K562 (cell line): ENCODE results near the gene GMNN. TPM values are rescaled to one million over a fixed set of nuclear protein-coding genes. Genes with fewer than 3 reads are reported as not detected.

Source experiments
- PURB ChIP-seq: sonication (generic); formaldehyde crosslinking; IDR thresholded peaks from 2 replicates; pipeline ENCODE4 v1.9.0; 2021; ENCODE audit warnings: low read depth, mild to moderate bottlenecking, missing genetic modification reagents
- RAD21 ChIP-seq, 2 experiments: fragments of 250-450 bp in 1 of 2; fragments of 450-650 bp in 1 of 2; sonication (Bioruptor Pico) in 1 of 2; formaldehyde crosslinking in 1 of 2; IDR thresholded peaks in 1 of 2; conservative IDR thresholded peaks in 1 of 2; 2 replicates each; pipeline versions ENCODE4 v1.4.0 to v1.8.0; 2020 to 2022; ENCODE audit warnings: mild to moderate bottlenecking in 2 of 2, moderate library complexity in 1 of 2
- SMARCA5 ChIP-seq: fragments of 450-650 bp; IDR thresholded peaks from 2 replicates; pipeline ENCODE4 v1.6.1; 2016
- SMC3 ChIP-seq: conservative IDR thresholded peaks from 2 replicates; pipeline ENCODE4 v1.6.1; 2011; ENCODE audit warnings: low read depth, low read length, improper control_type of control experiment; ENCODE audit not compliant: insufficient read depth
- XRCC5 ChIP-seq: fragments of 200-400 bp; formaldehyde crosslinking; IDR thresholded peaks from 2 replicates; pipeline ENCODE4 v1.6.1; 2017; ENCODE audit warnings: low read depth, mild to moderate bottlenecking, low read length
- ZFPM2 ChIP-seq: fragments of 250-450 bp; sonication (Bioruptor Pico); IDR thresholded peaks from 2 replicates; pipeline ENCODE4 v1.5.1; 2022; ENCODE audit warnings: mild to moderate bottlenecking
- ZNF121 ChIP-seq: sonication (generic); formaldehyde crosslinking; conservative IDR thresholded peaks from 2 replicates; pipeline ENCODE4 v1.8.0; 2022; ENCODE audit warnings: missing genetic modification reagents
- ZNF124 ChIP-seq: sonication (generic); formaldehyde crosslinking; IDR thresholded peaks from 2 replicates; pipeline ENCODE4 v1.8.1; 2022; ENCODE audit warnings: missing genetic modification reagents
- polyA plus RNA-seq, 8 experiments: library from polyadenylated mRNA; depleted of rRNA in 4 of 8; stranded (reverse) in 5 of 8; unstranded in 3 of 8; fragments of >200 nt; fragmentation: Nextera tagmentation in 2 of 8; fragmentation: Illumina TruSeq in 1 of 8; extraction: Ambion mirVana in 2 of 8; extraction: Trizol in 1 of 8; gene quantifications; 2 replicates each; pipeline versions ENCODE4 v1.2.1 to v1.2.3, GENCODE V29; 2011 to 2014; ENCODE audit warnings: inconsistent platforms in 1 of 8, missing spikeins in 1 of 8
- total RNA-seq, 7 experiments: library from RNA; depleted of rRNA in 6 of 7; stranded (reverse); fragments of >200 nt in 6 of 7; fragmentation: Illumina TruSeq in 2 of 7; extraction: Trizol in 2 of 7; gene quantifications; 2 replicates each; pipeline versions ENCODE4 v1.2.1 to v1.2.3, GENCODE V29; 2011 to 2021; ENCODE audit warnings: low replicate concordance in 1 of 7
- TF ChIP-seq, protein P1 (sequence below): IDR thresholded peaks from 2 replicates; pipeline ENCODE4 v1.6.1; 2012; ENCODE audit warnings: low read depth, low read length, improper control_type of control experiment, borderline replicate concordance
- TF ChIP-seq, protein P2 (sequence below), 2 experiments: fragments of 450-650 bp in 1 of 2; IDR thresholded peaks; 2 replicates each; pipeline ENCODE4 v1.6.1; 2011 to 2017; ENCODE audit warnings: low read depth in 2 of 2, antibody characterized with exemption in 1 of 2, borderline replicate concordance in 1 of 2, low read length in 1 of 2, mild to moderate bottlenecking in 1 of 2, mixed read lengths in 1 of 2; ENCODE audit not compliant: control insufficient read depth in 1 of 2
- TF ChIP-seq, protein P3 (sequence below): fragments of 250-450 bp; sonication (Bioruptor Pico); IDR thresholded peaks from 2 replicates; pipeline ENCODE4 v1.5.0; 2020; ENCODE audit warnings: mild to moderate bottlenecking
- TF ChIP-seq, protein P4 (sequence below): fragments of 450-650 bp; IDR thresholded peaks from 2 replicates; pipeline ENCODE4 v1.6.1; 2016
- TF ChIP-seq, protein P5 (sequence below), 2 experiments: fragments of 450-650 bp; IDR thresholded peaks; 2 replicates each; pipeline ENCODE4 v1.6.1; 2018; ENCODE audit warnings: mild to moderate bottlenecking in 2 of 2, low read depth in 1 of 2; ENCODE audit not compliant: partially characterized antibody in 2 of 2

Gene GMNN
- total and polyA plus RNA-seq, 9 of the 15 experiments (the other 6 are each of a cell fraction or from before 2014, with no cell fraction given), result 144 to 370 (median 210) TPM

DNA sequence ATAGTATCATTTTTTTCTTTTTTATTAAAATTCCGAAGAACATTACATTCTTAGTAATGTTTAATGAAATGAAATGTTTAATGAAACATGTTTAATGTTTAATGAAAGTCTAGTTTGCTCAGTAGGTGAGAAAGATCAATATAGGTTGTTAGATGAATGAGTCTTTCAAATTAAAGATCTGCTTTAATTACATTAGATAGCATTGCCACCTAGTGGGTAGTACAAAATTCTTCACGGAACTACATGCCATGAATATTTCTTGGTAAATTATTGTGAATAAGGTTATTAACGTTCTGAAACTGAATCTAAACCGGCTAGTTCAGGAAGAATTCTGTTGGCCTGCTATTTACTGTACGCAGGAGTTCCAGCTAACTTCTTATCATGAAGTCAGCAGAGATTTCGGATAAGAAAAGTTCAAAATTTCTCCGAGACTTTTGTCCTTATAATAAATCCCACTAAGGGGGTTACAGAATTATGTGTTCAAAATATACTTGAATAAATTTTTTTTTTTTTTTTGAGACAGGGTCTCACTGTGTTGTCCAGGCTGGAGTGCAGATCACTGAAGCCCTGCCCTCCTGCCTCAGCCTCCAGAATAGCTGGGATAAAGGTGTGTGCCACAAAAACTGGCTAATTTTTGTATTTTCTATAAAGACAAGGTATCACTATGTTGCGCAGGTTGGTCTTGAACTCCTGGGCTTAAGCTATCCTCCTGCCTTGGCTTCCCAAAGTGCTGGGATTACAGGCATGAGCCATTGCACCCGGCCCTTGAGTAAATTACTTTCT lies 7.9 kb upstream of the GMNN start (continued):
- TF ChIP-seq ZNF121 (CRISPR knock-in tag), result peak; percentile 79
- TF ChIP-seq, protein P1, sequence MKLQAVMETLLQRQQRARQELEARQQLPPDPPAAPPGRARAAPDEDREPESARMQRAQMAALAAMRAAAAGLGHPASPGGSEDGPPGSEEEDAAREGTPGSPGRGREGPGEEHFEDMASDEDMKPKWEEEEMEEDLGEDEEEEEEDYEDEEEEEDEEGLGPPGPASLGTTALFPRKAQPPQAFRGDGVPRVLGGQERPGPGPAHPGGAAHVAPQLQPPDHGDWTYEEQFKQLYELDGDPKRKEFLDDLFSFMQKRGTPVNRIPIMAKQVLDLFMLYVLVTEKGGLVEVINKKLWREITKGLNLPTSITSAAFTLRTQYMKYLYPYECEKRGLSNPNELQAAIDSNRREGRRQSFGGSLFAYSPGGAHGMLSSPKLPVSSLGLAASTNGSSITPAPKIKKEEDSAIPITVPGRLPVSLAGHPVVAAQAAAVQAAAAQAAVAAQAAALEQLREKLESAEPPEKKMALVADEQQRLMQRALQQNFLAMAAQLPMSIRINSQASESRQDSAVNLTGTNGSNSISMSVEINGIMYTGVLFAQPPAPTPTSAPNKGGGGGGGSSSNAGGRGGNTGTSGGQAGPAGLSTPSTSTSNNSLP, result peak; percentile 82; the same call in 1 of the 2 replicates
- TF ChIP-seq SMARCA5, result no peak
- TF ChIP-seq PURB (CRISPR knock-in tag), result no peak
- TF ChIP-seq RAD21 (CRISPR knock-in tag; conservative IDR thresholded peaks at IDR 0.05 in 1 of 2, IDR thresholded peaks at IDR 0.05 in 1 of 2), result peak; percentile 77 to 78
- no peak for TF ChIP-seq XRCC5
- no peak for TF ChIP-seq ZNF124 (CRISPR knock-in tag)
- TF ChIP-seq ZFPM2 (CRISPR knock-in tag), result no peak
- TF ChIP-seq, protein P2, sequence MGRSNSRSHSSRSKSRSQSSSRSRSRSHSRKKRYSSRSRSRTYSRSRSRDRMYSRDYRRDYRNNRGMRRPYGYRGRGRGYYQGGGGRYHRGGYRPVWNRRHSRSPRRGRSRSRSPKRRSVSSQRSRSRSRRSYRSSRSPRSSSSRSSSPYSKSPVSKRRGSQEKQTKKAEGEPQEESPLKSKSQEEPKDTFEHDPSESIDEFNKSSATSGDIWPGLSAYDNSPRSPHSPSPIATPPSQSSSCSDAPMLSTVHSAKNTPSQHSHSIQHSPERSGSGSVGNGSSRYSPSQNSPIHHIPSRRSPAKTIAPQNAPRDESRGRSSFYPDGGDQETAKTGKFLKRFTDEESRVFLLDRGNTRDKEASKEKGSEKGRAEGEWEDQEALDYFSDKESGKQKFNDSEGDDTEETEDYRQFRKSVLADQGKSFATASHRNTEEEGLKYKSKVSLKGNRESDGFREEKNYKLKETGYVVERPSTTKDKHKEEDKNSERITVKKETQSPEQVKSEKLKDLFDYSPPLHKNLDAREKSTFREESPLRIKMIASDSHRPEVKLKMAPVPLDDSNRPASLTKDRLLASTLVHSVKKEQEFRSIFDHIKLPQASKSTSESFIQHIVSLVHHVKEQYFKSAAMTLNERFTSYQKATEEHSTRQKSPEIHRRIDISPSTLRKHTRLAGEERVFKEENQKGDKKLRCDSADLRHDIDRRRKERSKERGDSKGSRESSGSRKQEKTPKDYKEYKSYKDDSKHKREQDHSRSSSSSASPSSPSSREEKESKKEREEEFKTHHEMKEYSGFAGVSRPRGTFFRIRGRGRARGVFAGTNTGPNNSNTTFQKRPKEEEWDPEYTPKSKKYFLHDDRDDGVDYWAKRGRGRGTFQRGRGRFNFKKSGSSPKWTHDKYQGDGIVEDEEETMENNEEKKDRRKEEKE (IDR thresholded peaks at IDR 0.05; ENCODE audit: borderline replicate concordance in 1 of 2, control insufficient read depth in 1 of 2, low read depth in 2 of 2, low read length in 1 of 2), result no peak
- TF ChIP-seq, protein P3, sequence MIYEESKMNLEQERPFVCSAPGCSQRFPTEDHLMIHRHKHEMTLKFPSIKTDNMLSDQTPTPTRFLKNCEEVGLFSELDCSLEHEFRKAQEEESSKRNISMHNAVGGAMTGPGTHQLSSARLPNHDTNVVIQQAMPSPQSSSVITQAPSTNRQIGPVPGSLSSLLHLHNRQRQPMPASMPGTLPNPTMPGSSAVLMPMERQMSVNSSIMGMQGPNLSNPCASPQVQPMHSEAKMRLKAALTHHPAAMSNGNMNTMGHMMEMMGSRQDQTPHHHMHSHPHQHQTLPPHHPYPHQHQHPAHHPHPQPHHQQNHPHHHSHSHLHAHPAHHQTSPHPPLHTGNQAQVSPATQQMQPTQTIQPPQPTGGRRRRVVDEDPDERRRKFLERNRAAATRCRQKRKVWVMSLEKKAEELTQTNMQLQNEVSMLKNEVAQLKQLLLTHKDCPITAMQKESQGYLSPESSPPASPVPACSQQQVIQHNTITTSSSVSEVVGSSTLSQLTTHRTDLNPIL, result no peak
- TF ChIP-seq, protein P4, sequence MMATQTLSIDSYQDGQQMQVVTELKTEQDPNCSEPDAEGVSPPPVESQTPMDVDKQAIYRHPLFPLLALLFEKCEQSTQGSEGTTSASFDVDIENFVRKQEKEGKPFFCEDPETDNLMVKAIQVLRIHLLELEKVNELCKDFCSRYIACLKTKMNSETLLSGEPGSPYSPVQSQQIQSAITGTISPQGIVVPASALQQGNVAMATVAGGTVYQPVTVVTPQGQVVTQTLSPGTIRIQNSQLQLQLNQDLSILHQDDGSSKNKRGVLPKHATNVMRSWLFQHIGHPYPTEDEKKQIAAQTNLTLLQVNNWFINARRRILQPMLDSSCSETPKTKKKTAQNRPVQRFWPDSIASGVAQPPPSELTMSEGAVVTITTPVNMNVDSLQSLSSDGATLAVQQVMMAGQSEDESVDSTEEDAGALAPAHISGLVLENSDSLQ, result no peak
- TF ChIP-seq SMC3, result peak; percentile 39; the same call in 1 of the 2 replicates
- TF ChIP-seq, protein P5, sequence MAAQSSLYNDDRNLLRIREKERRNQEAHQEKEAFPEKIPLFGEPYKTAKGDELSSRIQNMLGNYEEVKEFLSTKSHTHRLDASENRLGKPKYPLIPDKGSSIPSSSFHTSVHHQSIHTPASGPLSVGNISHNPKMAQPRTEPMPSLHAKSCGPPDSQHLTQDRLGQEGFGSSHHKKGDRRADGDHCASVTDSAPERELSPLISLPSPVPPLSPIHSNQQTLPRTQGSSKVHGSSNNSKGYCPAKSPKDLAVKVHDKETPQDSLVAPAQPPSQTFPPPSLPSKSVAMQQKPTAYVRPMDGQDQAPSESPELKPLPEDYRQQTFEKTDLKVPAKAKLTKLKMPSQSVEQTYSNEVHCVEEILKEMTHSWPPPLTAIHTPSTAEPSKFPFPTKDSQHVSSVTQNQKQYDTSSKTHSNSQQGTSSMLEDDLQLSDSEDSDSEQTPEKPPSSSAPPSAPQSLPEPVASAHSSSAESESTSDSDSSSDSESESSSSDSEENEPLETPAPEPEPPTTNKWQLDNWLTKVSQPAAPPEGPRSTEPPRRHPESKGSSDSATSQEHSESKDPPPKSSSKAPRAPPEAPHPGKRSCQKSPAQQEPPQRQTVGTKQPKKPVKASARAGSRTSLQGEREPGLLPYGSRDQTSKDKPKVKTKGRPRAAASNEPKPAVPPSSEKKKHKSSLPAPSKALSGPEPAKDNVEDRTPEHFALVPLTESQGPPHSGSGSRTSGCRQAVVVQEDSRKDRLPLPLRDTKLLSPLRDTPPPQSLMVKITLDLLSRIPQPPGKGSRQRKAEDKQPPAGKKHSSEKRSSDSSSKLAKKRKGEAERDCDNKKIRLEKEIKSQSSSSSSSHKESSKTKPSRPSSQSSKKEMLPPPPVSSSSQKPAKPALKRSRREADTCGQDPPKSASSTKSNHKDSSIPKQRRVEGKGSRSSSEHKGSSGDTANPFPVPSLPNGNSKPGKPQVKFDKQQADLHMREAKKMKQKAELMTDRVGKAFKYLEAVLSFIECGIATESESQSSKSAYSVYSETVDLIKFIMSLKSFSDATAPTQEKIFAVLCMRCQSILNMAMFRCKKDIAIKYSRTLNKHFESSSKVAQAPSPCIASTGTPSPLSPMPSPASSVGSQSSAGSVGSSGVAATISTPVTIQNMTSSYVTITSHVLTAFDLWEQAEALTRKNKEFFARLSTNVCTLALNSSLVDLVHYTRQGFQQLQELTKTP (IDR thresholded peaks at IDR 0.05; ENCODE audit: low read depth in 1 of 2, partially characterized antibody in 2 of 2), result no peak
